ENCODE measurements around the gene SLC27A2. TPM values are rescaled to one million over a fixed set of nuclear protein-coding genes. Genes with fewer than 3 reads are reported as not detected.

Gene SLC27A2
- total RNA-seq, 1 donor from 2014 or later, result 0.96 TPM

- Histone ChIP-seq H3K27ac (no peak overlapping the region), H3K36me3 (no peaks in the 10 kb centered on the region), H3K4me1 (no peaks in the 10 kb centered on the region), H3K27me3 (no peaks in the 10 kb centered on the region), H3K9me3 (no peaks in the 10 kb centered on the region), H3K4me3 (no peak overlapping the region)
- intact Hi-C loops (cut with DNase I), result no loop called here
- ATAC-seq (no peak), DNase-seq (no peak)
- TF ChIP-seq, protein P1, sequence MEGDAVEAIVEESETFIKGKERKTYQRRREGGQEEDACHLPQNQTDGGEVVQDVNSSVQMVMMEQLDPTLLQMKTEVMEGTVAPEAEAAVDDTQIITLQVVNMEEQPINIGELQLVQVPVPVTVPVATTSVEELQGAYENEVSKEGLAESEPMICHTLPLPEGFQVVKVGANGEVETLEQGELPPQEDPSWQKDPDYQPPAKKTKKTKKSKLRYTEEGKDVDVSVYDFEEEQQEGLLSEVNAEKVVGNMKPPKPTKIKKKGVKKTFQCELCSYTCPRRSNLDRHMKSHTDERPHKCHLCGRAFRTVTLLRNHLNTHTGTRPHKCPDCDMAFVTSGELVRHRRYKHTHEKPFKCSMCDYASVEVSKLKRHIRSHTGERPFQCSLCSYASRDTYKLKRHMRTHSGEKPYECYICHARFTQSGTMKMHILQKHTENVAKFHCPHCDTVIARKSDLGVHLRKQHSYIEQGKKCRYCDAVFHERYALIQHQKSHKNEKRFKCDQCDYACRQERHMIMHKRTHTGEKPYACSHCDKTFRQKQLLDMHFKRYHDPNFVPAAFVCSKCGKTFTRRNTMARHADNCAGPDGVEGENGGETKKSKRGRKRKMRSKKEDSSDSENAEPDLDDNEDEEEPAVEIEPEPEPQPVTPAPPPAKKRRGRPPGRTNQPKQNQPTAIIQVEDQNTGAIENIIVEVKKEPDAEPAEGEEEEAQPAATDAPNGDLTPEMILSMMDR (IDR thresholded peaks at IDR 0.05), result no peak
Observed at GRCh38 chr15:50248994-50249582, 67.1 kb downstream of the SLC27A2 start.

DNA sequence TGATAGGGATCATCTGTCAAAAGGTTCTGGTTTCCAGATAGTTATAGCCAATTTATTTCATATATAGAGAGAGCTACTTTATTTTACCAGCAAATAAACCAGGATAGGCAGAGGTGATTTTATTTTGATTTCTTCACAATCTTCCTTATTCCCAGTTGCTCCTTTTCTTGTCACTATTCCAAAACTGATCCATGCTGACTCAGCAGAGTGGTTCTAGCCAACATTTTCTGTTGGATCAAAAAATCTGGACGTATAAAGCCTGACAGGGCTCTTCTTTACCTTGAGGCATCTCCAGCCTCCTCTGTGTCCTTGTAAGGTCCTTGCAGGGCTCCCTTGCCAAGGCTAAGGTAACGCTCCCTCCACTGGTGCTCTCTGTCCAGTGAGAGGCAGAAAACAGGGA lies 67.7 kb downstream of the SLC27A2 start:
- DNase-seq, result no peak
- Histone ChIP-seq H3K27me3 (no peaks in the 10 kb centered on the region), H3K4me3 (no peak overlapping the region), H3K27ac (no peak overlapping the region), H3K36me3 (no peaks in the 10 kb centered on the region), H3K4me1 (no peaks in the 10 kb centered on the region), H3K9me3 (no peaks in the 10 kb centered on the region)
- no peak for ATAC-seq
- intact Hi-C loops (cut with DNase I), result no loop called here
- TF ChIP-seq, protein P1 (IDR thresholded peaks at IDR 0.05), result no peak

DNA sequence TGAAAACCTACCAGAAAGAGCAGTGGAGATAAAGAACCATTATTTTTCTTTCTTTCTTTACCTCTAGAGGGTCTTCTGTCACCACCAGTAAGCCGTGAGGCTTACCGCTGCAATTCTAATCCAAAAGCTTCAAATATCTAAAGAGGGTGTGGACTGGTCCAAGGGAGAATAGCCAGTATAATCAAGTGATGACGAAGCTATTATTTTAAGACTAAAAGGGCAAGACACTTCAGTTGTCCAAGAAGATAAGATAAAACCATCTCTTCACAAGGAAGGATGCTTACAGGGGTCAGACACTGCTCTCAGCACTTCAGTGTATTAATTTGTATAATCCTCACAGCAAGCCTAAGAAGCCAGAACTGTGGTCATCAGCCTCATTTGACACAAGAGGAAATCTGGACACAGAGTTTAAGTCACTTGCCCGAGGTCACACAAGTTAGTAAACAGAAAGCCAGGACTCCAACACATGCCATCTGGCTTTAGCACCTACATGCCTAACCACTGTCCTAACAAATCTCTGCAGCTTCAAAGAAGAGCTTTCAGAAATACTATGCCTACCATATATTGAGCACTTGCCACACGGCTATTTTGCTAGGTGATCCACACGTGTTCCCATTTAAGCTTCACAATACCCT lies 68.9 kb downstream of the SLC27A2 start:
- Histone ChIP-seq H3K9me3 (no peaks in the 10 kb centered on the region), H3K4me3 (no peak overlapping the region), H3K36me3 (no peaks in the 10 kb centered on the region), H3K4me1 (no peaks in the 10 kb centered on the region), H3K27me3 (no peaks in the 10 kb centered on the region), H3K27ac (no peak overlapping the region)
- TF ChIP-seq, protein P1 (IDR thresholded peaks at IDR 0.05), result no peak
- intact Hi-C loops (cut with DNase I), result no loop called here
- ATAC-seq, result no peak
- DNase-seq, result no peak

- intact Hi-C loops (cut with DNase I), result no loop called here
- no peak for DNase-seq
- TF ChIP-seq, protein P1 (IDR thresholded peaks at IDR 0.05), result no peak
- ATAC-seq, result no peak
- Histone ChIP-seq H3K27me3 (no peaks in the 10 kb centered on the region), H3K4me1 (no peaks in the 10 kb centered on the region), H3K27ac (no peak overlapping the region), H3K36me3 (no peaks in the 10 kb centered on the region), H3K4me3 (no peak overlapping the region), H3K9me3 (no peaks in the 10 kb centered on the region)
Observed at GRCh38 chr15:50251638-50252182, 69.7 kb downstream of the SLC27A2 start.

DNA sequence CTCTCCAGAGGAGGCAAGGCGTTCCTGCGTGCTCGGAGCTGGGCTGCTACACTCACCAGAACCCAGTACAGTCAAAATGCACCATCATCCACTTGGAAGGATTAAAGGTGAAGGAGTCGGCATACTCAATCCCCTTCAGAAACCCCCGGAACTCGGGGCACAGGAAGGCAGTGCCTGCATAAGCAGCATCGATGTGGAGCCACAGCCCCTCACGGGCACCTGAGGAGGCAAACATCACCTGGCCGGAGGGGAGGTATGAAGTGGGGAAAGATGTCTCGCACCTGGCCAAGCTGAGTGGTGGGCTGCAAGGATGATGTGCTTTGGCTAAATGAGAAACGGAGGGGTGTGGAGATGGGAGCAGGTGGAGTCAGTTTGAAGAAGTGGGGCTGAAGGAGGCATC lies 70.6 kb downstream of the SLC27A2 start:
- Histone ChIP-seq H3K27ac (no peak overlapping the region), H3K36me3 (no peaks in the 10 kb centered on the region), H3K27me3 (no peaks in the 10 kb centered on the region), H3K4me3 (no peak overlapping the region), H3K4me1 (no peaks in the 10 kb centered on the region), H3K9me3 (no peaks in the 10 kb centered on the region)
- TF ChIP-seq, protein P1 (IDR thresholded peaks at IDR 0.05), result no peak
- no peak for DNase-seq
- intact Hi-C loops (cut with DNase I), result no loop called here
- no peak for ATAC-seq

Data from upper lobe of right lung (tissue), 1 donor.